ENCODE results near the gene STK32B. TPM values are rescaled to one million over a fixed set of nuclear protein-coding genes. Genes with fewer than 3 reads are reported as not detected.

Gene STK32B
- total and polyA plus RNA-seq, 9 of the 15 experiments (the other 6 are each of a cell fraction or from before 2014, with no cell fraction given) = 0.03 to 0.20 (median 0.07) TPM; not detected in 2

- no peak for TF ChIP-seq MAX (CRISPR knock-in tag; IDR thresholded peaks at IDR 0.05)
- TF ChIP-seq ZNF436 (CRISPR knock-in tag; IDR thresholded peaks at IDR 0.05) = no peak
- no peak for TF ChIP-seq RBFOX2 (IDR thresholded peaks at IDR 0.05; ENCODE audit: low read depth, low read length)
- no peak for TF ChIP-seq SAP30 (IDR thresholded peaks at IDR 0.05; ENCODE audit: borderline replicate concordance, insufficient read depth, low read depth, low read length, poor library complexity, severe bottlenecking)
- TF ChIP-seq ZBTB11 (CRISPR knock-in tag; IDR thresholded peaks at IDR 0.05) = no peak
Observed at GRCh38 chr4:5026371-5026770, 24.9 kb upstream of the STK32B start (continued).

GRCh38 chr4:5027346-5027745 lies 23.9 kb upstream of the STK32B start:
- intact Hi-C loops (cut with micrococcal nuclease) = no loop called here
- no peaks in the 10 kb centered on the region; the same call in 1 of the 2 replicates for H3K9me3 ChIP-seq (replicated peaks; ENCODE audit: control insufficient read depth, insufficient read depth, low read depth, low read length)
- no peak overlapping the region for H3K9ac ChIP-seq (ENCODE audit: insufficient read depth in 1 of 2, low read depth in 2 of 2, low read length in 2 of 2)
- FAIRE-seq (no peak), ATAC-seq (no peak), DNase-seq (ENCODE audit: extremely low read depth in 1 of 4, low spot score in 3 of 4) (no peak)
- H3K79me2 ChIP-seq (ENCODE audit: control insufficient read depth, insufficient read depth, low read length) = no peaks in the 10 kb centered on the region
- peaks cover 0 to 3% of the 10 kb centered on the region in 2 experiments; a peak in 2 of 5 replicates for H3K4me1 ChIP-seq (replicated peaks in 1 of 2; ENCODE audit: control insufficient read depth in 2 of 2, insufficient read depth in 2 of 2, low read length in 2 of 2)
- H2AFZ ChIP-seq (ENCODE audit: low read depth, low read length) = no peak overlapping the region
- no peak overlapping the region for H3K27ac ChIP-seq (ENCODE audit: extremely low read depth, low read depth, low read length)
- BruUV-seq (replicated peaks) = no TSS peak
- H3K36me3 ChIP-seq (ENCODE audit: control insufficient read depth, insufficient read depth, low read length) = no peaks in the 10 kb centered on the region
- no peak overlapping the region for H3K4me2 ChIP-seq (ENCODE audit: insufficient read depth, low read length)
- in situ Hi-C loops (cut with MboI) = no loop called here
- no peak overlapping the region for H3K4me3 ChIP-seq
- no peaks in the 10 kb centered on the region for H3K9me1 ChIP-seq (ENCODE audit: control insufficient read depth, insufficient read depth, low read length)
- H3K27me3 ChIP-seq (ENCODE audit: control insufficient read depth in 2 of 2, insufficient read depth in 2 of 2, low read length in 2 of 2) = peaks cover 0 to 4% of the 10 kb centered on the region in 2 experiments; a peak in 2 of 5 replicates
- ChIA-PET POLR2A (interaction anchor here (1.7 kb wide), 1 partner anchor 9 kb away, joined by 8 read pairs; no protein-coding TSS in a partner anchor), CTCF (ENCODE audit: low intra/inter-chr PET ratio) (no interaction called here)
- H4K20me1 ChIP-seq (replicated peaks; ENCODE audit: control insufficient read depth, insufficient read depth, low read length) = no peaks in the 10 kb centered on the region
- TF ChIP-seq NCOA2 (IDR thresholded peaks at IDR 0.05; ENCODE audit: partially characterized antibody in 2 of 2) (no peak), HMGXB4 (CRISPR knock-in tag; IDR thresholded peaks at IDR 0.05) (no peak), SPI1 (IDR thresholded peaks at IDR 0.05; ENCODE audit: borderline replicate concordance, low read depth, low read length) (0 out of 2 replicates have a peak, but pooled peaks have one; percentile 4), ZNF232 (CRISPR knock-in tag; IDR thresholded peaks at IDR 0.05) (no peak), TARDBP (IDR thresholded peaks at IDR 0.05) (no peak), FOS (IDR thresholded peaks at IDR 0.05; ENCODE audit: extremely low read depth, insufficient read length) (no peak), NFYB (IDR thresholded peaks at IDR 0.05; ENCODE audit: extremely low read depth, insufficient read length) (no peak), ZNF699 (CRISPR knock-in tag; IDR thresholded peaks at IDR 0.05; ENCODE audit: insufficient replicate concordance) (no peak)
